ENCODE data around the gene DDX20. TPM values are rescaled to one million over a fixed set of nuclear protein-coding genes. Genes with fewer than 3 reads are reported as not detected.

The DDX20 gene
- total RNA-seq, 1 donor from 2014 or later: 10.9 TPM

DNA sequence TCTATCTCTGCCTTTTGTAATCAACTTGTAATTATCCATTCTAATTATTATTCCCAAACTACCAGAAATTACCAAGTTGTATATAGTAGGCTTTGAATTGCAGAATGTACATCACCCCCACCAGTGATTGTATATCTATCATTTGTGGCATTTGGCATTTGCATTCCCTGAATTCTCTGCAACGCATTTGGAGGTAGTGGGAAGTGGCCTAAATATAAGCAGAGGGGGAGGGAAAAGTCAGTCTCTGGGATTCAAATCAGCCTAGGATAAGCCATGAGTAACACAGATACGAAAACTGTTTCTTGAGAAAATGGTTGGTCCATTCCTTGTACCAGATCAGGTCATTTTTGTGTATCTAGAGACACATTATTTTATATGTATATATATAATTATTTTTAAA is 20.7 kb downstream of the DDX20 start:
- no peak for DNase-seq
- no peak for ATAC-seq

DNA sequence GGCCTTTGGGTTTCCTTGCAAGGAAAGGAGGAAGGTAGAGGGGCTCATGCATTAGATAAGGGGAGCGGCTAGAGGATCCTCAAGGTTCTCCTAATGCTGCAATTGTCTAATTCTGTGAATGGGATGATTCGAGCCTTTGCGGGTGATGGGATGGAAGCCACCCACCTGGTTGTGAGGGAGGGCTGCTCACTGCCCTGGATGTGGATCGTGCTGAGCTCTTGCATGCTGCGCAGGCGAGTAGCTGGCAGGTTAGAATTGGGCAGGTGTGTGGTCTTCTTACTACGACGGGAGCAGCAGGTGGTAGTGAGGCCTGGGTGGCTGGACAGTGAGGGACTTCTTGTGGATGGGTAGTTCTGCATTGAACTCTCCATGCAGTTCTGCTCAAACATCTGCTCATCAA is 21.2 kb downstream of the DDX20 start:
- intact Hi-C loops (cut with DNase I): no loop called here
- TF ChIP-seq, protein P1, sequence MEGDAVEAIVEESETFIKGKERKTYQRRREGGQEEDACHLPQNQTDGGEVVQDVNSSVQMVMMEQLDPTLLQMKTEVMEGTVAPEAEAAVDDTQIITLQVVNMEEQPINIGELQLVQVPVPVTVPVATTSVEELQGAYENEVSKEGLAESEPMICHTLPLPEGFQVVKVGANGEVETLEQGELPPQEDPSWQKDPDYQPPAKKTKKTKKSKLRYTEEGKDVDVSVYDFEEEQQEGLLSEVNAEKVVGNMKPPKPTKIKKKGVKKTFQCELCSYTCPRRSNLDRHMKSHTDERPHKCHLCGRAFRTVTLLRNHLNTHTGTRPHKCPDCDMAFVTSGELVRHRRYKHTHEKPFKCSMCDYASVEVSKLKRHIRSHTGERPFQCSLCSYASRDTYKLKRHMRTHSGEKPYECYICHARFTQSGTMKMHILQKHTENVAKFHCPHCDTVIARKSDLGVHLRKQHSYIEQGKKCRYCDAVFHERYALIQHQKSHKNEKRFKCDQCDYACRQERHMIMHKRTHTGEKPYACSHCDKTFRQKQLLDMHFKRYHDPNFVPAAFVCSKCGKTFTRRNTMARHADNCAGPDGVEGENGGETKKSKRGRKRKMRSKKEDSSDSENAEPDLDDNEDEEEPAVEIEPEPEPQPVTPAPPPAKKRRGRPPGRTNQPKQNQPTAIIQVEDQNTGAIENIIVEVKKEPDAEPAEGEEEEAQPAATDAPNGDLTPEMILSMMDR (IDR thresholded peaks at IDR 0.05): no peak
- H3K27ac ChIP-seq: no peak overlapping the region
- DNase-seq (no peak), ATAC-seq (no peak)
- no peaks in the 10 kb centered on the region for H3K4me1 ChIP-seq
- H3K4me3 ChIP-seq: no peak overlapping the region
- no peaks in the 10 kb centered on the region for H3K9me3 ChIP-seq
- H3K36me3 ChIP-seq: no peaks in the 10 kb centered on the region
- H3K27me3 ChIP-seq: no peaks in the 10 kb centered on the region

More for the DNA sequence above, 20.7 kb downstream of the DDX20 start:
- TF ChIP-seq, protein P1 (IDR thresholded peaks at IDR 0.05): no peak
- Histone ChIP-seq H3K27ac (no peak overlapping the region), H3K4me3 (no peak overlapping the region), H3K9me3 (no peaks in the 10 kb centered on the region), H3K36me3 (no peaks in the 10 kb centered on the region), H3K4me1 (no peaks in the 10 kb centered on the region), H3K27me3 (no peaks in the 10 kb centered on the region)
- intact Hi-C loops (cut with DNase I): no loop called here

DNA sequence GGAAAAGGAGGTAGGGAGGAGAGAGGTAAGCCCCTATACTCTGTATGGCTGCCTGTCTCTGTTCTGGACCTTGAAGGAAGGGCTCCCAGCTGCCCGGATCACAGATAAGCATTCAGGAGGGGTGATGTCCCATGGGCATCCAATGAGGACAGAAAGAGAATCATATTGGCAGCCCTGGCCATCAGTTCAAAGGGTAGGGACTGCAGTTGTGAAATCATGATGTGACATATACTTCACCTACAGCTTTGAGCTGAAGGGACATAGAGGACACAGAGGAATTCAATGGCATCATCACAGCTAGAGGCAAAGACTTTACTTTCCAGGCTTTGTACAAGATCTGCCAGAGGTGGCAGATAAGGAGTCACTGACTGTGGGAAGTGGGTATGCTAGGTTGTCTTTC is 21.6 kb downstream of the DDX20 start:
- no peak overlapping the region for H3K27ac ChIP-seq
- no peaks in the 10 kb centered on the region for H3K27me3 ChIP-seq
- no peak overlapping the region for H3K4me3 ChIP-seq
- intact Hi-C loops (cut with DNase I): no loop called here
- no peaks in the 10 kb centered on the region for H3K36me3 ChIP-seq
- H3K4me1 ChIP-seq: no peaks in the 10 kb centered on the region
- no peak for ATAC-seq
- TF ChIP-seq, protein P1 (IDR thresholded peaks at IDR 0.05): no peak
- DNase-seq: no peak
- H3K9me3 ChIP-seq: no peaks in the 10 kb centered on the region

DNA sequence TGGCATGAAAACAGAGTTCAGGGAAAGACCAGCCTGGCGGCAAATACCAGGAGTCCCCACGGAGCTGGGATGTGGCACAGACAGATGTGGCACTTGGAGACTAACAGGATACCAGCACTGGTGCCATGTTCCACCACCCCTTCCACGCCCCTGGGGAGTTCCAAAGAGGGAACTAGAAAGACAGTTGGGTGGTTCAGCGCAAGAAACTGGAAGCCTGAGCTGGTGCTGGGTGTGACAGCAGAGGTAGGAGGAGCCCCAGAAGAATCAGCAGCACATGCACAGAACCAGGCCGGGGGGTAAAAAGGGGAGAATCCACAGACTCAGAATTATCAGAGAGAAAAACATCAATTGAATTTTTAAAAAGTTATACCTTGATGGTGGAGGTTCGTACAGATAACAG is 22.4 kb downstream of the DDX20 start:
- TF ChIP-seq, protein P1 (IDR thresholded peaks at IDR 0.05): no peak
- ATAC-seq (no peak), DNase-seq (no peak)
- no peak overlapping the region for H3K4me3 ChIP-seq
- no peaks in the 10 kb centered on the region for H3K9me3 ChIP-seq
- no peaks in the 10 kb centered on the region for H3K27me3 ChIP-seq
- no peaks in the 10 kb centered on the region for H3K36me3 ChIP-seq
- no peak overlapping the region for H3K27ac ChIP-seq
- intact Hi-C loops (cut with DNase I): no loop called here
- H3K4me1 ChIP-seq: no peaks in the 10 kb centered on the region

DNA sequence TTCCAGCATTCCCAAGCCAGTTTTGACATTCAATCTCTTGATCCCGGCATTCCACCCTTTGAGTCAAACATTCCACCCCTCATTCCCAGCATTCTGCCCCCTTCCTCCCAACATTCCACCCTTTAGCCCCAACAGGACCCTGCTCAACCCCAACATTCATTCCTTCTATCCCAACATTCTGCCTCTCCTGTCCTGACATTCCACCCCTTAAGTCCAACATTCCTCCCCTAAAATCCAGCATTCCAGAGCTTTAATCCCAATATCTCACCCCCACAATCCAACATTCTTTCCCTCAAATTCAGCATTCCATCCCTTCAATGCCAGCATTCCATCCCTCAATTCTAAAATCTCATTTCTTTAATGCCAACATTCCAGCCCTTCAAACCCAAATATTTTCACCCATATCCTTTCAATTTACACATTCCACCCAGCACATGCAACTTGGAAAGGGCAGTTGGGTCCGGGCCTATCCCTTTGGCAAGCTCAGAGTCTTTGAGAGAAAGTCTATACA is 22.9 kb downstream of the DDX20 start:
- intact Hi-C loops (cut with DNase I): no loop called here
- no peak for ATAC-seq

More for the DNA sequence above, 22.9 kb downstream of the DDX20 start:
- Histone ChIP-seq H3K4me3 (no peak overlapping the region), H3K27me3 (no peaks in the 10 kb centered on the region), H3K9me3 (no peaks in the 10 kb centered on the region), H3K36me3 (no peaks in the 10 kb centered on the region), H3K27ac (no peak overlapping the region), H3K4me1 (no peaks in the 10 kb centered on the region)
- DNase-seq: no peak
- TF ChIP-seq, protein P1 (IDR thresholded peaks at IDR 0.05): no peak

All from upper lobe of right lung (tissue), 1 donor.